Rectal smooth muscle tissue (tissue), 1 donor: ENCODE measurements around the gene TSPAN1.

Experiments used
- H3K27ac ChIP-seq: one replicate; pipeline ENCODE4 v1.7.0; 2013; ENCODE audit warnings: low read depth, low read length, inconsistent platforms
- H3K27me3 ChIP-seq: one replicate; pipeline ENCODE4 v1.7.0; 2013; ENCODE audit warnings: low read length; ENCODE audit not compliant: control insufficient read depth, insufficient read depth
- H3K36me3 ChIP-seq: one replicate; pipeline ENCODE4 v1.7.0; 2013; ENCODE audit warnings: low read length; ENCODE audit not compliant: control insufficient read depth, insufficient read depth
- H3K4me1 ChIP-seq: one replicate; pipeline ENCODE4 v1.7.0; 2013; ENCODE audit warnings: low read length; ENCODE audit not compliant: control insufficient read depth, insufficient read depth
- H3K4me3 ChIP-seq: one replicate; pipeline ENCODE4 v1.7.0; 2013; ENCODE audit warnings: low read length
- H3K9ac ChIP-seq: one replicate; pipeline ENCODE4 v1.7.0; 2013; ENCODE audit warnings: low read length

Gene TSPAN1, protein sequence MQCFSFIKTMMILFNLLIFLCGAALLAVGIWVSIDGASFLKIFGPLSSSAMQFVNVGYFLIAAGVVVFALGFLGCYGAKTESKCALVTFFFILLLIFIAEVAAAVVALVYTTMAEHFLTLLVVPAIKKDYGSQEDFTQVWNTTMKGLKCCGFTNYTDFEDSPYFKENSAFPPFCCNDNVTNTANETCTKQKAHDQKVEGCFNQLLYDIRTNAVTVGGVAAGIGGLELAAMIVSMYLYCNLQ

DNA sequence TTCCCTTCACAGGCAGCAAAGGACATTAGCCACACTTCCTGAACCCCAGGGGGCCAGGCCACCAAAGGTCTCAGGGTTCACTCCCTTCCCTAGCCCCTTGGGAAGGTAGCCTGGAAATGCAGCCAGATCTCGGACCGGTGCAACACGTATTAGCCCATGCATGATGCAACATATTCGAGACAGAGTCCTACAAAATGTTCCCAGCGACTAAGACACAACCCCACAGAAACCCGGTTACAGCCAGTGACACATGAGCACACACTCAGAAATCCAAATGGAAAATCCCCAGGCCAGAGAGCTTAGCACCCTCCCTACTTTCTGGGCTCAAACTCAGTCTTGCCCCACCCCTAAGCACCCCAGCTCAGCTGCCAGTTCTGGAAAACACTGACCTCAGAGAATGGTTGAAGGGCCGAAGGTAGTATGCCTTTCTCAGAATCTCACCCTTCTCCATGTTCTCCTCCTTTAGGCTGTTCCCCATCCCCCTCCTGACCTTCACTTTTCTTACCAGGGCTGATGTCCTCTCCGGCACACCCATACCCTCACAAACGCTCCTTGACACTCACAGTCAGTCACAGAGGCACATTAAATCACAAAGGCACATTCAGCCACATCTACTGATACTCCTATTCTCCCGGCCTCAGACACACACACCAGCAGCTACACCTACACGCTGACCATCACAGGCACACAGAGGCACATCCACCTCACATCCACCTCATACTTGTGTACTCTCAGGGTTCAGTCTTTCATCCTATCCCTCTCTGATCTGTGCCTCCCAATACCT lies at the start of gene TSPAN1:
TSPAN1 (plus strand) TSS at position 640 of the 784 bp plus-strand sequence. CDS start 6,021 bp downstream, outside the sequence.
- Histone ChIP-seq H3K36me3 (no peaks in the 10 kb centered on the region), H3K4me1 (peaks cover 17% of the 10 kb centered on the region), H3K27me3 (no peaks in the 10 kb centered on the region), H3K27ac (peak within 1 kb of the TSS; percentile 51), H3K9ac (no peak within 1 kb of the TSS), H3K4me3 (peak within 1 kb of the TSS; percentile 12)

- no peaks in the 10 kb centered on the region for H3K4me1 ChIP-seq
- no peaks in the 10 kb centered on the region for H3K27me3 ChIP-seq
- no peak overlapping the region for H3K4me3 ChIP-seq
- H3K27ac ChIP-seq: no peak overlapping the region
- H3K36me3 ChIP-seq: no peaks in the 10 kb centered on the region
- H3K9ac ChIP-seq: no peak overlapping the region
Observed at GRCh38 chr1:46128344-46128743, 46.5 kb upstream of the TSPAN1 start.

- H3K27me3 ChIP-seq: no peaks in the 10 kb centered on the region
- peaks cover 5% of the 10 kb centered on the region for H3K4me1 ChIP-seq
- H3K4me3 ChIP-seq: peak overlapping the region; percentile 56
- H3K36me3 ChIP-seq: no peaks in the 10 kb centered on the region
- no peak overlapping the region for H3K27ac ChIP-seq
- no peak overlapping the region for H3K9ac ChIP-seq
Observed at GRCh38 chr1:46130121-46130520, 44.8 kb upstream of the TSPAN1 start.

GRCh38 chr1:46130606-46131005 lies 44.3 kb upstream of the TSPAN1 start:
- peaks cover 8% of the 10 kb centered on the region for H3K4me1 ChIP-seq
- H3K36me3 ChIP-seq: no peaks in the 10 kb centered on the region
- H3K4me3 ChIP-seq: peak overlapping the region; percentile 56
- H3K27me3 ChIP-seq: no peaks in the 10 kb centered on the region
- H3K27ac ChIP-seq: no peak overlapping the region
- H3K9ac ChIP-seq: no peak overlapping the region

DNA sequence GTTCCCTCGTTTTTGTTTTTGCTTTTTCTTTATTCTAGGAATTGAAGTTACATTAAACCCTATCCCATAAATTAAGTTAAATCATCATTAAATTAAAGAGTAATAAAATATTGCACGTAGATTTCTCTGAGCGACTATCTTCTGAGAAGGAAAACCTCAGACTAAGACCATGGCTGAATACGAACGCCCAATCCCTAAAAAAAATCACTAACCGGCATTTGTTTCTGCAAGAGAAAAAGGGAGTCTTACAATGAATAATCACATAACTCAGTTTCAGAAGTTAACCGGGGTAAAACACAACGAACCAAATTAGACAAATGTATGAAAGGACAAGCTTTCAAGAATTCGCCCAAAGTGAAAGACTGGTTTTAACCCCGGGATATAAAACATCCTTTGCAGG lies 43.8 kb upstream of the TSPAN1 start:
- Histone ChIP-seq H3K4me1 (peaks cover 8% of the 10 kb centered on the region), H3K27me3 (no peaks in the 10 kb centered on the region), H3K4me3 (peak overlapping the region; percentile 56), H3K9ac (no peak overlapping the region), H3K36me3 (no peaks in the 10 kb centered on the region), H3K27ac (no peak overlapping the region)

- Histone ChIP-seq H3K27ac (peak overlapping the region; percentile 93), H3K9ac (peak overlapping the region; percentile 25), H3K4me3 (peak overlapping the region; percentile 61), H3K36me3 (no peaks in the 10 kb centered on the region), H3K27me3 (no peaks in the 10 kb centered on the region), H3K4me1 (peaks cover 8% of the 10 kb centered on the region)
Observed at GRCh38 chr1:46131712-46132528, 43.0 kb upstream of the TSPAN1 start.

- Histone ChIP-seq H3K36me3 (no peaks in the 10 kb centered on the region), H3K27ac (peak within 1 kb of the TSS; percentile 93), H3K9ac (peak within 1 kb of the TSS; percentile 69), H3K4me1 (peaks cover 8% of the 10 kb centered on the region), H3K27me3 (no peaks in the 10 kb centered on the region), H3K4me3 (peak within 1 kb of the TSS; percentile 61)
Observed at GRCh38 chr1:46132529-46133180, 42.2 kb upstream of the TSPAN1 start, which contains the start of gene PIK3R3. Gene PIK3R3, minus strand, starts transcription at chr1:46132629. Its CDS starts 677 bp downstream, at chr1:46131952.

GRCh38 chr1:46133181-46133658 lies 41.7 kb upstream of the TSPAN1 start:
- Histone ChIP-seq H3K4me1 (peaks cover 8% of the 10 kb centered on the region), H3K36me3 (no peaks in the 10 kb centered on the region), H3K4me3 (peak overlapping the region; percentile 61), H3K9ac (peak overlapping the region; percentile 19), H3K27me3 (no peaks in the 10 kb centered on the region), H3K27ac (peak overlapping the region; percentile 89)

DNA sequence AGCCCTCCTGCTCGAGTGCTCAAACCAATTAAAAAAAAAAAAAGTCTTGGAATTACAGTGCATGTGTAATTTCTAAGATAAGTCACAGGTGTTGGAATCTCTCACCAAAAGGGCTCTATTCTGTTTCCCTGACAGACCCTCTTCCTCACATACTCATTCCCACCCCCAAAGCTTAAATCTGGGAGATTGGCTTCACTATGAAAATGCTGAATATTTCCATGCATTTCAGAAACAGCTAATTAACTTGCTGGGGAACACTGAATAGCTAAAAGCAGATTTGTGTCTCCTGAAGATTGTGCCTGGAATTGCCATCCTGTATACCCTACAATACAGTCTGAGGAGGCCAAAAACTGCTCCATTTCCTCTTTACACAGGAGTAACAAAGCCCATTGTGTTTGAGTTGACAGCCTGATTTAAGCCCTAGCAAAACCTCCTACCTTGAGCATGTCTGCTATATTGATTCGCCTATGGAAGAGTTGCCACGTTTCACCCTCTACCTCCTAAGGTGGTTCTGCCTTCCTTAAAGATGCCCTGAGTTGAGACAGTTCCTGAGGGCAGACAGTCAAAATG lies 41.0 kb upstream of the TSPAN1 start:
- H3K4me3 ChIP-seq: peak overlapping the region; percentile 61
- no peaks in the 10 kb centered on the region for H3K27me3 ChIP-seq
- peaks cover 8% of the 10 kb centered on the region for H3K4me1 ChIP-seq
- no peaks in the 10 kb centered on the region for H3K36me3 ChIP-seq
- no peak overlapping the region for H3K9ac ChIP-seq
- H3K27ac ChIP-seq: peak overlapping the region; percentile 89

DNA sequence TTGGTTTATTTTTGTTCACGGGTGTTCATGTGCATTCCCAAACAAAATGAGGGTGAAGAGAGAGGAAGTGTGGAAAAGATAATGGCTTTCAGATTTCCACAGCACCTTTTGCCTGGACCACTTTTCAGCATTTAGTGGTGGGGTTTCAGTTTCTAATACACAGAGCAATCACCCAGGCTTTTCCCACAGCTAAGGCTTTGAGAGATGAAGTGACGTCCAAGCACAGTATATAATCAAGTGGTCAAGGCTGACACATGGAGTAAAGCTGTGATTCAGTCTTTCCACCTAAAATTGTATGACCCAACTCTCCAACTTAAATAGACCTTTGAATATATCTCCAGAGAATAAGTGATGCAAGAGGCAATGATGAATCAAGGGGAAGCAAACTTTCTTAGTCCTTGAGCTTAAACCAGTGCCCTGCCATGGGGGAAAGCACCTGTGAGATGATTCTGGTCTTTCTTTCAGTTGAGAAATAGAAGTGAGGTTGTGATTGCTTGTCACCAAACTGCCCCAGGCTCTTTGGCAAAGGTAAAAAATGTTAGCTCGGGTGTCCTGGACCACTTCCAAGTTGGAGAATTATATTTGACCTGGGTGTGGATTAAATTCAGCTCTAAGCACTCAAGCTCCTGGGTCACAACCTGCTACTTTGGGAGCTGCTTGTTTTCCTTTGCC lies 40.1 kb upstream of the TSPAN1 start:
- Histone ChIP-seq H3K9ac (no peak overlapping the region), H3K27ac (peak overlapping the region; percentile 41), H3K4me1 (peaks cover 8% of the 10 kb centered on the region)

DNA sequence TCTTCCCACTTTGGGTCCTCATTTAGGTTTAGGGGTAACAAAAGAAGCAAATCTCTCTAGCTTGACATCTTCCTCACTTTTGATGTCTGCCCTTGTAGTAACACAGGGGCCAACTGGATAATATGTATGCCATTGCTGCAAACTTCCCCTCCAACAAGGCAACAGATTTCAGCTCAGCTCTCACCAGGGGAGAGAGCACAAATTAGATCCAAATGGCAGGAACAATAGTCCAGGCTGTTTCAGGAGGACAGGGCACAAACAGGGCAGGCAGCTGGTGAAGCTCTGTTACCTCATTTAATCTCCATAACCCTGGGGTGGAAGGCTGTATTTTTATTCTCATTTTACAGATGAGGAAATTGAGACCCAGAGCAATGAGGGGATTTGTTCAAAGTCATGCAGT lies 38.2 kb upstream of the TSPAN1 start:
- H3K27ac ChIP-seq: no peak overlapping the region

More for the DNA sequence above, 40.1 kb upstream of the TSPAN1 start:
- no peaks in the 10 kb centered on the region for H3K36me3 ChIP-seq
- no peaks in the 10 kb centered on the region for H3K27me3 ChIP-seq
- H3K4me3 ChIP-seq: no peak overlapping the region

More for the DNA sequence above, 38.2 kb upstream of the TSPAN1 start:
- Histone ChIP-seq H3K4me1 (peaks cover 8% of the 10 kb centered on the region), H3K9ac (no peak overlapping the region), H3K4me3 (no peak overlapping the region), H3K27me3 (no peaks in the 10 kb centered on the region), H3K36me3 (no peaks in the 10 kb centered on the region)
